ENCODE measurements around the gene SNRK. TPM values are rescaled to one million over a fixed set of nuclear protein-coding genes. Genes with fewer than 3 reads are reported as not detected.

The SNRK gene
- polyA plus RNA-seq, 5 donors: 50.4 to 71.5 (median 63.6) TPM

DNA sequence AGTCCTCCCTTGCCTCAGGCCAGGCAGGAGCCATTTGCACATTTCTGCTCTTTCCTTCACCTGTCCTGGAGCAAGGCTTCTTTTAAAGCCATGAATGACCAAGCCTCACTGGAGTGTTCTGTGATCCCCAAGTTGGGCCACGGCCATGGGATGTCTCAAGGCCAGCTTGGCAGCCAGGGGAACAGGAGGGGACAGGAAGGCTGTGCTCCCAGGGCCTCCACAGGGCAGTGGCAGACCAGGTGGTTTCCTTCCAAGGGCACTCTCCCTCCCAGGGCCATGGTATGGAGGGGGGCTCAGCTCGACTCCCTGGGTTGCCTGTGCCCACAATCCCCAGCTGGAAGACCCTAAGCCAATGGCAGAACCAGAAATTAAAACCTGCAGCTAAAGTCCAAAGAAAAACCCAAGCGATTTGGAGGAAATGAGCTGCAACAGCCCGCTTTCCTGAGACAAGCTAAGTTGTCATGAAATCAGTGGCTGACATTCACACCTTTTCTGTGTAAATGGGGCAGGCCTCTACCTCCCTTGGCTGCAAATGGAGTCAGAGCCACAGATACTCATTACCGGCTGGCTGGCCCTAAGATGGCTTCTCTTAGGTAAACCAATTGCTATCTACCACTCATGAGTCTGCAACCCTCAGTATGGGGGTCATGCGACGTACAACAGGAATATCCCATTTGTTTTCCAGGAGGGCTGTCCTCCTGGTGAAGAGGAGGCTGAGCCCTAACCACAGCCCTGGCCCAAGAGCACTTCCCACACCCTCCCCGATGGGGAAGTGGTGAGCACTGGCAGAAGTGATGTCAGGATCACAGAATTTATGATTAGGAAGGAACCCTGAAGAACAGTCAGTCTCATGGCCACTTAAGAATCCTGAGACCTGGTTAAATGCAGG is 83.3 kb downstream of the SNRK start:
- DNase-seq: no peak

DNA sequence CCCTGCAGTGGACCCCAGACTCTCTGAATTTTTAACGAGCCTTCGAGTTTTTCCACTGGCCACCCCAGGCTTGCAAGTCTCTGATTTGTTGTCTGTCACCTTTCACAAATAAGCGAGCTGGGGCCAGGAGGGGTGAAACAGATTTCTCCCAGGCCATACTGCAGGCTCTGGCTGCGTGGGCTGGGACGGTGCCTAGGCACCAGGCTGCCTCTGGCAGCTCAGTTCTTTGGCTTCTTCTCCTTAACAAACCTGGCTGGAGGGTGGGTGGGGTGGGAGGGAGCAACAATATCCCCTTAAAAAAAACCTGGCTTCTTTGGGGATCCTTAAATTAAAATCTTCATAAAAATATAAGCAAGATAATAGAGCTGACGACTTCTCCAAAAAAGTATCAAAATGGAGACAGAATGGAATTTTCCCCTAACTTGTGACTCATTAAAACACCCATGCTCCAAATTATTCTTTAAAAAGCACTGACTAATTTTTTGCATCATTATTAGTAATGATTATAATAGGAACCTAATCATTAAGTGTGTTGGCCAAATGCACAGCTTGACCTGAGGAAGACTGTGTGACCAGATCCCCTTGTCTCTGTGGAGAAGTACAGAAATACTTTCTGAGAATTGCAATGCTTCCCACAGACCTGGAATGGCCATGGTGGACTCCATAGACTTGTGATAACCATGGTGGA is 84.1 kb downstream of the SNRK start:
- DNase-seq: no peak

DNA sequence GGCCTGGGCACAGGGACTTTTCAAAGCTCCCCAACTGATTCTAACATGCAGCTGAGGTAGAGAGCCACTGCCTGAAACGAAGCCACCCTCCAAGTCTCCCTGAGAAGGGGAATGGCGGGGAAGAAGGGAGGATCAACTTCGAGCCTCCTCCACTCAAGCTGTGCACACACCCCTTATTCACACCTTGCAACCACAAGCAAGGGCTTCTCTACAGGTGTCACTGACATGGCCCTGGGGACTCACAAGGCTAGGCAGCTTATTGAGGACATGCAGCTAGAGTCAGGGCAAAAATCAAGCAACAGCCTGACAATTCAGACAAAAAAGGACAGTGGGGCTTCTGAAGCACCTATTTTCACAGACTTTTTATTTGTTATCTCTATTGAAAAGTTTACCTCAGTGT is 85.2 kb downstream of the SNRK start:
- DNase-seq: no peak

DNA sequence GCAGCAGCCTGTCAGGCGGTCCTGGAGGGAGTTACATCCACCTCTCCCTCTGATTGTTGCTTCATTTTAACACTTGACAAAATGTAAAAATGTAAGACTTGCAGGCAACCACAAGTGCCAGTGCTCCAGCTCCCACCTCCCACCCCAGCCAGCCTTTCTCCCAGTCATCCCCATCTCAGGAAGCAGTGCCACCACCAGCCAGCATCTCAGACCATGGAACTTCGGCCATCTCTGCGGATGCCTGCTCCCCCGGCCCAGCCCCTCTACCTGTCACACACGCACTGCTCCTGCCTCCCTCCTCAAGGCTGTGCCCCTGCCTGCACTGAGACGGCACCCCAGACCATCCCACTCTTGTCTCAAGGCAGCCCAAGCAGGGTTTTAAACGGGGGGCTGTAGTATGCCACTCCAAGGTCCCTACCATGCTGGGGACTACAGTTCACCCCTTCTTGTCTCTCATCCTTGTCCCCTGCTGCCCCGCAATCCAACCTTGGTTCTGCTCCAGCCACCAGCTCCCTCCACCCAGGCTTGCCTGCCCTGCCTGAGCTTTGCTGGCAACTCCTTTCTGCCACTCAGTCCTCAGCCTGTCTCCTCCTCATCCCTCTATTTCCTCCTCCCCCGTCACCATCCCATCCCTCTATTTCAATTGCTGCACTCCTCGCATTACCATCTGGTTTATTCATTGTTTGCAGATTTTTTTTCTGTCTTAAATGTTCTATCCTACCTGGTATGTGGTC is 85.8 kb downstream of the SNRK start:
- no peak for DNase-seq

DNA sequence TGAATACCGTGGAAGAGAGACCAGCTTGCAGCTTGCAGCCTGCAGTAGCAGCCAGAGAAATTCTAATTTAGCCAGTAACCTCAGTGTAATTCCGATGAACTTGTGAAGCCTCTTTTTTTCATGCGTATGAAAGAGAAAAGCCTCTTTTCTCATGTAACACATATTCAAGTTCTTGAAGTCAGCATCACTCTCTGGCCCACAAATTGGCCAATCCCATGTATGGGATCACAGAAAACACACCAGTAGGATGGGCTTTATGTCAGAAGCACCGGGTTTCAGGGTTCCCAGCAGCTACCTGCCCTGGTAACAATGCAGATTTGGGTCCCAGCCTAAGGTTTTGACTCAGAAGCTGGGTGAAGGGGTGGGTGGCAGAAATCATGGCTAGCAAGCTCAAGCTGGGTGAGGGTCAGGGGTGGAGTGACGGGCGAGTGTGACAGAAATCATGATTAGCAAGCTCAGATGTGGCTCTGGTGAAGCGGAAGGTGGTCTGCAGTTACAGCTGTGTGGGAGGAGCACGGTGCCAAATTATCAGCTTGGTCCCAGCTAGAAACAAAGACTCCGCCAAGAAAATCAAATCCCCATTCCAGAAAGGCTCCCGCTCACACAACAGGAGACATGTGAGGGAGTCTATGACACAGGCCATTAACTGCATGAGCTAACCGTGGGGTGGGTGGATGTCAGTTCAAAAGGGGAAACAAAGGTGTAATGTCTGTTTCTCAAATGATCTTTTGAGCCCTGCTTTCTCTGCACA is 86.6 kb downstream of the SNRK start:
- no peak for DNase-seq

DNA sequence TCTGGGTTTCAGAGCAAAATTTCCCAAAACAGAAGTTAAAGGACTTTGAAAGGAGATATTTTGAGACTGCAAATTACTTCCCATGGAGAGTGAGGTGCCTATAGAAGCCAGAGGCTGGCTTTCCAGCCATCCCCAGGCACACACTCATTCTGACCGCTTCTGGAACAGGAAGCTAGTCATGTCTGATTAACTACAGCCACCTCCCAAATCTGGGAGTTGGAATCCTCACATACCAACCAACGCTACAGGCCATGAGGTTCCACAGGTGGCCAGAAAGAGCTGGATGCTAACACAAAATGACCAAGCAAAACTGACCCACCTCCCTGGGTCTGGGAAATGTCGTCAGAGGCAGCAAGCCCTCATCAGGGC is 87.2 kb downstream of the SNRK start:
- no peak for DNase-seq

DNA sequence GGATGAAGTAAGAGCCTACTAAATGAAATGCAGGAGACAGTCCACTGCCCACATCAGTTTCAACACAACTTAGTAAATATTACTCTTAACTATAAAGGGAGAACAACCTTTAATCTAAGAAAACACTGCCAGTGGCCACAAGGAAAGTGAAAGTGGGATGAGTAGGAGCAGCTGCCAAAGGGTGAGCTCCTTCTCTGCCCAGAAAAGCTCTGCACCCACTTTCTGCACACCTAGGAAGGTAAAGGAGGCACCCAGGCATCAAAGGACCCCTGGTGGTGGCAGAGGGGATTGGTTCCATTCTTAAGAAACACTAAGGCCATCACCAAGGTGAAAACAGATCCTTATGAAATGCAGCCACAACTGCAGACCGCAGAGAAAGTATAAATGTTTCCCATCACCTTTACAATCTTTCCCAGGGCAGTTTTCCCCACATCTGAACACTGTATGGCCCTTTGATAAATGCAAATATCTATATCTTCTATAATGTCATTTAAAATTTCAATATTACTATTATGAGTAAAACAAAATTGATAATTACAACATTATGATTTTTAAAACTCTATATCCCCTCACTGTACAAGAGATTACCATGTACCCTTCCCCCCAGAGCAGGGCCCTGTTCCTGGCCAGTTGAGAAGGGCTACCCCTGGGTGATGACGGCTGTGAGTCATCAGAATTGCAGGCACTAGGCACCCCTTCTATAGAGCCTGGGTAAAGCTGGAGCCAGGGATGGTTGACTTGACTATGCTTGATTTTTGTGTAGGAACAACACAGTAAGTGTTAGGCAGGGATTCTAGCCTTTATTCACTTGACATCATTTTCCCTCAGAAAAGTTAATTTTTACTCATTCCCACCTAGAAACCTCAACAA is 92.0 kb downstream of the SNRK start:
- DNase-seq: no peak

DNA sequence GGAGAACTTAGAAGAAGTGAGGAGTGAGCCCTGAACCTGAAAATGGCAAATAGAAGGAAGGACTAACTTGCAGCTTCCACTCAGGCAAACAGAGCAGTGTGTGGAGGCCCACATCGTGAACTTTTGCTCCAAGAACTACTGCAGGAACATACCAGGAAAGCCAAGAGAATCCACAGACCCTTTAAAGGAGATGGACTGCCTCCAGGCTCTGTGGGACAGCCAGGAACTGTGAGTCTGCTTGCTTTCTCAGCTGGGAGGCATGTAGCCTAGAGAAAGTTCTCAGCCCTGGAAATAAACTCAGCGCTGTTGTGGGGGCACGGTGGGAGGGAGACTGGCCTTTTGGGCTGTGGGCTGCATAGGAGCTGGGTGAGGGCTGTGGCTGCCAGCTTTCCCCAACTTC is 93.0 kb downstream of the SNRK start:
- DNase-seq: no peak

DNA sequence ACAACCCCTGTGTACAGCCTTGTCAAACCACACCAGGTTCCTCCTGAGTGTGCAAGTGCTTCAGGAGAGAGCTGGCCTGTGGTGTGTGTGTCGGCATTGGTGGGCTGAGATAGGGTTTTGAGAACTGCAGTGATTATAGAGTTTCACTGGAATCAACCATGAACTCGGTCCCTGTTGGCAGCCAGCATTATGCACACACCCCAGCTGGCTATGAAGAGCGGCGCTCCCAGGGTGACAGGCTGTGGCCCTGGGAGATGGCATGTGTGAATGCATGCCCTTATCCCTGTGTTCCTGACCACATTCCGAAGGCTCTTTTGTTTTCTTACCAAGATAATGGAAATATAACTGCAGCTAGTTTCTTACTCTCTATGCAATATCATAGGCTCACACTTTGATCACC is 101.8 kb downstream of the SNRK start:
- DNase-seq: no peak

DNA sequence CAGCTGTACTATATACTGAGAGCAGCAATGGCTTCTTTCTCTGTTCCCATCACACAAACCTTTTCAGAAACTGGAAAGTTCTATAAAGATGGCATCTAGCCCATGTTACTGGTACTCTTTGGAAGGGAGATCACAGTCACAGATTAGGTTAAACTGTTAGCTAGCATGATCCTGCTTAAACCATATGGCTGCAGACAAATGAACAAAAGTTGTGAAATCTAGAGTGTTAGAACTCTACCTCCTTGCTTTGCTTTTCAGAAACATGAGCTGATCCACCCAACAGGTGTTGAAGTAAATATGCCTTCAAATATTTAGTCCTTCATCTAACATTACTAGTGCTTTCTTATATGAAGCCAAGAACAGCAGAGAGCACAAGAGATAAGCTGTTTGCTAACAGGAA is 102.6 kb downstream of the SNRK start:
- DNase-seq: no peak

DNA sequence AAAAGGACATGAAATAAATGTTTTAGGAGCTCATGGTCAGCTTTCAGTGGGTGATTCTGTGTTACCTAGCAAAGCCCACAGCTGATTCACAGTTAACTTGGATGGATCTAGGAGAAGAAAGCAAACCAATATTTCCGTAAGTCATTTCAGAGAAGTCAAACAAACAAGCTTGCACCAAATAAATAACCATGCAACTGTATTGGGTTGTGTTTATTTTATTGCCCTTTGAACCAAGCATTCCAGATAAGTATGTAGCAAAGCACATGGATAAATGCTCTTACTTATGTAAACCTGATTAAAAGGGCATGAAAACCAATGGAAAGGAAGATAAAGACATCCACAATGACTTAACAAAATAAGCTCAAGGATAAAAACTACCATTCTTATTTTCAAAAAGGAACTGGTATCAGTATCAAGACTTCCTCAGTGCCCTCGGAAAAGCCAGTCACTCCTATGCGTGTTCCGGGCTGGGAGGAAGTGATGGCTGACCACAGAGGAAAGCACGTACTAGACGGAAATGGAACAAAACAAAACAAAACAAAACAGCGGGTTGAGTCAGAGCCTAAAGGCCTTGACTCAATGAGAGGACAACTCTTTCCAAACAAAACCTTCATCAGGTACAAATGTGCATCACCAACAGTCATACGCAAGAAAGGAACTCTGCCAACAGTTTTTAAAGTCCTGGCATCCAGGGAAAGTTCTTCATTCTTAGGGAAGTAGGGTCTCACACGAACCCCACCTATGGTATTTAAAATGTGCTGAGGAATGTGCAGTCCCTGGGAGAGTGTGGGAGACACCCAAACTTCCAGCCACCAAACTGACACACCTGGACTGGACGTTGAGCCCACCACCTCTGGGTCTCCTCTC is 103.3 kb downstream of the SNRK start:
- DNase-seq: no peak

DNA sequence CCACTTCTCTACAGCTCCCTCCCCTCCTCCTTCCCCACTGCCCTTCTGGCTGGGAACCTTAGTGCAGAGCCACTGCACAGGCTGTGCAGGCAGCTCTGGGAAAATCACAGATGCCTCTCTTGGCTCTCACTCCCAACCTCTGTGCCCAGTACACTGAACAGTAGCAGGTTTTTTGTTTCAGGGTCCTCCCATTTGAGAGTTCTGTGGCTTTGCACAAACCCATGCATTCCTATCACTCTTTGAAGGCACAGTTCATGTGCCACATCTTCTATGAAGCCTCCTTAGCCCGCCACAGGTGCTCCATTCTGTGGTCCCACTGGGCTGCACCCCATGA is 103.9 kb downstream of the SNRK start:
- DNase-seq: no peak

DNA sequence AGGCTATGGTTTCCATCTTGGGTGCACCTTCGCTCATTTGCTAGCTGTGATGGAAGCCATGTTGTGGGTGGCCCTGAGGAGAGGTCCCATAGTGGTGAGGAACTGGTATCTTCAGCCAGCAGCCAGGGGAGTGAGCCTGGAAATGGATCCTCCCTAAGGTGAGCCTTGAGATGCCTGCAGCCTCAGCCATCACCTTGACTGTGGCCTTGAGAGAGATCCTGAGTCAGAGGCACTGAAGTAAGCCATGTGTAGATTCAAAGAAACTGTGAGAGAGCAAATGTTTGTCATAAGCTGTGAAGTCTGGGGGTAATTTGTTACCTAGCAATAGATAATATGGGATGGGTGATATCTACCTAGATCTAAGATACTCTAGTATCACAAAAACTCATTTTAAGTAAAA is 105.3 kb downstream of the SNRK start:
- DNase-seq: no peak

DNA sequence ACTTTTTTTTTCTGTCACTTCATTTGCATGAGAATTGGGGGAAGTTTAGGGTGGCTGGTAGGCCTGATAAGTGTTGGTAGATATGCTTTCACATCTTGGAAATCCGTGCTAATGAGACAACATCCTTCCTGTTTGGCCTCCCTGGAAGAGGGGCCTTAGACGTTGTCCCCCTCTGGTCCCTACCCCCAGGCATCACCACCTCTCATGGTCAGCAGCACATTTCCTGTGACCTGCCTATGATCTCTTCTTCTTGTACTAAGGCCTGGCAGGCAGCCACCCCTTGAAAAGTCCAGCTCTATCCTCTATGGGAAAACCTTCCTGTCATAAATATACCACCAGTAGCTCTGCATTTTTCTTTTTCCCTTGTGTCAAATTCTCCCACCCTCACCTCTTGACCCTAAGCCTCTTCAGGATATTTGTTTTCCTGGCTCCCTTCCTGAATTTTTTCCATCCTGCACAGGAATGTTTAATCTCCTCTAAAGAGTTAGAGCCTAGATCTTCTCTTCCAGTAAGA is 107.8 kb downstream of the SNRK start:
- no peak for DNase-seq

DNA sequence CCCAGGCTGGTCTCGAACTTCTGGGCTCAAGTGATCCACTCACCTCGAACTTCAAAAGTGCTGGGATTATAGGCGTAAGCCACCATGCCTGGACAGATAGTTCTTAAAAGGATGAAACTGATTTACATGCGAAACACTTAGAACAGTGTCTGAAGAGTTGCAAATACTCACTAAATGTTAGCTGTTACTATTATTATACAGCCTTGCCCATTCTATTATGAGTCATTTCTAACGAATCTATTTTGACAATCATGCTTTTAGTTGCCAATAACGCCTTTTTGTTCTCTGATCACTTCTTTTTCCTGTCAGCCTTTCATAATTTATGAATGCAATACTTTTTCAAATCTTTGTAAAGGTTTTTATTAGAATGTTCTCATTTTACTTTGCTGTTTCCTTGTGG is 112.7 kb downstream of the SNRK start:
- DNase-seq: no peak

DNA sequence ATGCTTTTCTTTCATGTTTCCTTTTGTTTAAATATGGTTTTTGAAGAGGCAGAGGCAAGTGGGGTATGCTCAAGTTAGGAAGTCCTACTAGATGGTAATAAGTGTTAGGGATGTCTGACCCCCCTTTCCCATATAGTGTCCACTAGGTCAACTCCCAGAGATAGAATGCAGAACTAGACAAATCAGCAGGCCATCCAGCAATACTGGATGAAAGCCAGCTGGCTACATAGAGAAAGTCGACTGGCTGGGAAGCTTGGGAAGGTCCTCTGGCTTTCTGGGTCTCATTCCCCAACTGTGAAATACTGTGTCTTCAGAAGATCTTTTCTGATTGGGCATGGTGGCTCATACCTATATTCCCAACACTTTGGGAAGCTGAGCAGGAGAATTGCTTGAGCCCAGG is 113.8 kb downstream of the SNRK start:
- DNase-seq: no peak

Measured in right lung (tissue), 5 donors.